GM12891 (cell line): ENCODE results near the gene CRHR2.

Experiments
- DNase-seq: peaks from one replicate; pipeline ENCODE4 v3.0.0; 2011; ENCODE audit warnings: low spot score; ENCODE audit not compliant: insufficient read length
- FAIRE-seq: peaks from 2 replicates; lab custom pipeline; 2011; peaks lifted over from hg19 to GRCh38; lab: Jason Lieb, UNC
- PAX5 ChIP-seq: IDR thresholded peaks from 2 replicates; pipeline ENCODE4 v1.6.1; 2011; ENCODE audit warnings: low read length, moderate library complexity, mild to moderate bottlenecking; ENCODE audit not compliant: insufficient read depth, severe bottlenecking
- POLR2A ChIP-seq: IDR thresholded peaks from 2 replicates; pipeline ENCODE4 v1.6.1; 2011; ENCODE audit warnings: low read depth, low read length, control low read depth
- POLR2AphosphoS5 ChIP-seq: IDR thresholded peaks from 2 replicates; pipeline ENCODE4 v1.6.1; 2011; ENCODE audit warnings: low read depth, low read length, control low read depth
- POU2F2 ChIP-seq: IDR thresholded peaks from 2 replicates; pipeline ENCODE4 v1.6.1; 2011; ENCODE audit warnings: low read depth, mild to moderate bottlenecking, control low read depth, low read length, moderate library complexity
- SPI1 ChIP-seq: IDR thresholded peaks from 2 replicates; pipeline ENCODE4 v1.6.1; 2011; ENCODE audit warnings: low read depth, low read length, control low read depth
- TAF1 ChIP-seq: IDR thresholded peaks from 2 replicates; pipeline ENCODE4 v1.6.1; 2011; ENCODE audit warnings: low read depth, low read length, control low read depth

CRHR2 gene

DNA sequence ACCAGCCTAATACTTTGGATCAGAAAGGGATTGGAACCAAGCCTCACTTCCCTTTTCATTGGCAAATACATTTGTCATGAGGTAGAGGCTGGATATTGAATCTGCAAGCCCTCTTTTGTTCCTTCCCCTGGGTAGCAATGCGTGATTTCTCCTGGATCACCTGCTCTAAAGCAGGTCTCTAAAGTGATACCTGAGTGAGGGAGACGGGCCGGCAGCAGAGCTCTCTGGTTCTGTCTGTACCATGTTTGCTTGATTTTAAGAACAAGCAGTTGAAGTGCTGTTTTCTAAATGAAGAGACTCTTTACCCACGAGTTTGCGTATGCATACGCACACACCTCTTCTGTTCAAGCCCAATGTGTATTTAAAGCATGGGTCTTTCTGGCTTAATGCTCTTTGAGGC, 46.5 kb downstream of the CRHR2 start:
- TF ChIP-seq TAF1 (no peak), POU2F2 (no peak), SPI1 (0 out of 2 replicates have a peak, but pooled peaks have one; percentile 7), POLR2A (0 out of 2 replicates have a peak, but pooled peaks have one; percentile 16), PAX5 (no peak), POLR2AphosphoS5 (peak; percentile 47; the same call in 1 of the 2 replicates)
- no peak for DNase-seq
- no peak for FAIRE-seq

DNA sequence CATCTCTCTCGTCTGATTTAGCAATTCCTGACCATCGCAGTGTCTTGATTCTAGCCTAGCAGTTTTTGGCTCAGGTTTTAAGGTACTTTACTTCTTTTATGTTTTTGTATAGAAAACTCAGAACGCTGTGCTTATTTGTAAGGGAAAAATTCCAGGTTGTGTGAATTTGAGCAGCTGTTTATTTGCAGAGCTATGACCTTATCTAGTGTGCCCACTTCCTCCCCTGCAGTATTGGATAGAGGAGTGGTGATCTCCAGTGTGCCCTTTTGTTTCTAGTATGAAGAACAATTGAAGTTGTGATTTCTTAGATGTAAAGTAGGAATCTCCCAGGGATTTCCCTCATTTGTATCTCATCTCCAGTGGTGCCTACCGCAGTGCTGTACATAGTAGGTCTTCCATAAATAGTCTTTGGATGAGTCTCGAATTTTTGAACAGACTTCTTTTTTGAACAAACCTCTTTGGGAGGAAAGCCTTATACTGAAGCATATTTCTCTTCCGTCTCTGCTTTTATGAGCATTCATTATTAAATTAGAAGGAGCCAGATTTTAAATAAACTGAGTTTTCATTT, 47.5 kb downstream of the CRHR2 start:
- DNase-seq (no peak), FAIRE-seq (no peak)
- TF ChIP-seq POU2F2 (no peak), TAF1 (no peak), SPI1 (peak; percentile 23; the same call in 1 of the 2 replicates), POLR2AphosphoS5 (no peak), POLR2A (no peak), PAX5 (no peak)

DNA sequence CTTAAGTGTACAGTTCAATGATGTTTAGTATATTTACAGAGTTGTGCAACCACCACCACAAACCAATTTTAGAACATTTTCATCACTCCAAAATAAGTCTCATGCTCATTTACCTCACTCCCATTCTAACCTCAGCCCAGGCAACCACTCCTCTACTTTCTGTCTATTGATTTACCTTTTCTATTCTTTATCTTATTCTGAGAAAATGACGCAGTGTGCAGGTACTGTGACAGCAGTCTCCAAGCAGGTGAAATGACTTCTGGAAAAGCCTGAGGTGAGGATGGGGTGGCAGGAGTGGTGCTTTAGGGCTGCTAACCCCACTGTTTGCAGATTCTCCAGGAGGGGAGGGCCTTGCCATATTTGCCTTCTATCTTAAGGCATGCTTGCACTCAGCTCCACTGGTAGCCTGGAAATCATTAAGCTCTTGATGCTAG, 48.0 kb downstream of the CRHR2 start:
- DNase-seq: no peak
- peak; percentile 9 for FAIRE-seq
- TF ChIP-seq PAX5 (no peak), SPI1 (no peak), TAF1 (no peak), POLR2A (no peak), POLR2AphosphoS5 (no peak)

DNA sequence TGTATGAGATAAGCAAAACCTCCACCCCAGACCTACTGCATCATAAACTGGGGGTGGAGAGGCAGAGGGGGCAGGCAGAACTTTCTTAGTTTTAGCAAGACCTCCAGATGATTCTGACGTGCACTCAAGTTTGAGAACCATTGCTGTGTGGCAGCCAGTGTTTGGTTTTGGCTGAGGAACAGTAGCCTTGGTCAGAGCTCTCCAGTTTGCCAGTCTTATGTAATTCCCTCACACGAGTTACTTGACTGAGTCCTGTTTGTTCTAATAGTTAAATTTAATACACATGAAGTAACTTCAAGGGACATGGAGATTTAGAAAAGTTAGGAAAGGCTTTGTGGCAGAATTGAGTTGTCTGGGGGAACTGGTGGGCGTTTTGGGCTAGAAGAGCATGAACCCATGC, 49.0 kb downstream of the CRHR2 start:
- TF ChIP-seq PAX5 (no peak), TAF1 (no peak), POU2F2 (no peak), POLR2AphosphoS5 (no peak)
- DNase-seq (no peak), FAIRE-seq (no peak)

DNA sequence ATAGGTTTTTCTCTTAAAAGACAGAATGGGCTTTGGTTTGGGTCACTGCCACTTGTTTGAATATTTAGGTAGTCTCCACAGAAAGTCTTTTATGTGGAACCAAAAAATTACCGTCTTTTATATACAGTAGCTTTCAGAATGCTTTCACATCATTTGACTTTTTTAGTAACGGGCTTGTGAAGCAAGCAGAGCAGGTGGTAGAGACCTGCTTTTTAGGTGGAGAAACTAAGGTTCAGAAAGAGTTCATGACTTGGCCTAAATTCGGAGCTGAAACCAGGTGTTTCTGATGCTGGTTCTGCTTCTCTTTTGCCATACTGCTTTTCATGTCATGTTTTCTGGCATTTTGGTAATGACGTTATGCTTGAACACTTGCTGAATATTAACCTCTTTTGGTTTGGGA, 51.3 kb downstream of the CRHR2 start:
- DNase-seq: no peak
- no peak for TF ChIP-seq POLR2A
- peak; percentile 5 for FAIRE-seq

DNA sequence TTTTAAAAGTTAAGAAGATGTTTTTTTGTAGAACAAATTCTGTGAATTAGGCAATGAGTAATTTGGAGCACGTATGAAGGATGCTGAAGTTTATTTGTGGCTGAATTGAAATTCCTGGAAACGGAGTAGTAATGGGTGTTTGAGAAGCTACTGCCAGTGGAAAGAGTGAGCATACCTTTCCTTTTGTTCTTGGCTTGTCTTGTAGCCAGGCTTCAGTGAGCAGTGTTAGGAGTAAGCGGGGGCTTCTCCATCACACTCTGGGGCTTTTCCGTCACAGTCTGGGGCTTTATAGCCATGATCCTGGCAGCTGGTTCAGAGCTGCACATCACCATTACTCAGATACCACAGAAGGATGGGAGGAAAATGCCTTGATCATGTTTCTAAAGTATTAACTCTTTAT, 55.2 kb downstream of the CRHR2 start:
- TF ChIP-seq POLR2AphosphoS5 (no peak), POLR2A (no peak), TAF1 (no peak), POU2F2 (no peak), SPI1 (no peak), PAX5 (no peak)
- FAIRE-seq (no peak), DNase-seq (no peak)

DNA sequence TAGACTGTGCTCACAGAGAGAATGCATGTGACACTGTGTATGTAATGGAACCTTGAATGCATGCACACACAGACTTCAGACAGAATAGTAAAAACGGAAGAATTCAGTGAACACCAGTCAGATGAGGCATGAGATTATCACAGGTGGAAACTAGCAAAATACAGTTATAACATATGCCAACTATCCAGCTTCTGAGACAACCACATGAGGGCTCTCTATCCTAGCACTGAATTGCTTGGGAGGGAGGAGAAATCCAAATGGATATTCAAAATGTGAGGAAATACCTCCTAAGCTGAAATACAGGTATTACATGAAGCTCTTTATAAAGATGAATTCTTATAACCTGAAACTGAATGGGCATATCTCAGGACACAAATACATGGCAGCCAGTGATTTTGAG, 57.0 kb downstream of the CRHR2 start:
- DNase-seq (no peak), FAIRE-seq (no peak)
- TF ChIP-seq SPI1: no peak
- no peak for TF ChIP-seq POU2F2
- no peak for TF ChIP-seq PAX5
- TF ChIP-seq TAF1: no peak
- no peak for TF ChIP-seq POLR2A
- no peak for TF ChIP-seq POLR2AphosphoS5

DNA sequence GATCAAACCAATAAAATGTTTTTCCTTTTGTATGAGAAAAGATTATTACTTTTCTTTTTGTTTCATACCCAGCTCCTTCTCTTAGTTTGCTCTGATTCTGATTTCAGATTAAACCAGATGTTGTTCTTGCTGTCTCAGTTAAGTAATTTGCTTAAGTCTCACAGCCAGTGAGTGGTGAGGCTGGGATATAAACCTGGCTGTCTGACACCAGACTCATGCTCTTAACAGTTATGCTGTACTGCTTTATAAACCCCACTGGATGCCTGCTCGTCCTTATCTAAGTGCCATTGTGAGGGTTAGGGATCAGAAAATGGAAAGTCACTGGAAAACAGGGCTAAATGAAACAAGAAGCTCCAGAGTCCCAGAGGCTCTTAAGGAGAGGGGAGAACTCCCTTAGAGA, 63.3 kb downstream of the CRHR2 start:
- DNase-seq (no peak), FAIRE-seq (no peak)
- TF ChIP-seq SPI1 (no peak), POLR2AphosphoS5 (no peak), POLR2A (no peak), POU2F2 (no peak), PAX5 (no peak), TAF1 (no peak)

DNA sequence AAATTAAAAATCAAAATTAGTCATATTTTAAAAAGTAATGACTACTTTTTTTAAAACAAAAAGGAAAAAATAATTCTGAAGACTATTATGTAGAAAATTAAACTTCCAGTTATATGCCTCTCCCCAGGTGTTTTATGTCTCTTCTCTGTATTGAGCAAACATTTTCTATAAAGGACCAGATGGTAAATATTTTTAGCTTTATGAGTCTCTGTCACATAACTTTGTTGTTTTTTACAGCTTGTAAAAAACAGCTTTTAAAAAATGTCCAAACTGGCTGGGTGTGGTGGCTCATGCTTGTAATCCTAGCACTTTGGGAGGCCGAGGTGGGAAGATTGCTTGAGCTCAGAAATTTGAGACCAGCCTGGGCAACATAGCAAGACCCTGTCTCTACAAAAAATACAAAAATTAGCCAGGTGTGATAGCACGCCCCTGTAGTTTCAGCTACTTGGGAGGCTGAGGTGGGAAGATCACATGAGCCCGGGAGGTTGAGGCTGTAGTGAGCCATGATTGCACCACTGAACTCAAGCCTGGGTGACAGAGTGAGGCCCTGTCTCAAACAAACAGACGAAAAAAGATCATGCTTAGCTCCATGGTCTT, 64.1 kb downstream of the CRHR2 start:
- DNase-seq: no peak
- peak; percentile 9 for FAIRE-seq
- TF ChIP-seq TAF1 (no peak), POLR2AphosphoS5 (no peak)

DNA sequence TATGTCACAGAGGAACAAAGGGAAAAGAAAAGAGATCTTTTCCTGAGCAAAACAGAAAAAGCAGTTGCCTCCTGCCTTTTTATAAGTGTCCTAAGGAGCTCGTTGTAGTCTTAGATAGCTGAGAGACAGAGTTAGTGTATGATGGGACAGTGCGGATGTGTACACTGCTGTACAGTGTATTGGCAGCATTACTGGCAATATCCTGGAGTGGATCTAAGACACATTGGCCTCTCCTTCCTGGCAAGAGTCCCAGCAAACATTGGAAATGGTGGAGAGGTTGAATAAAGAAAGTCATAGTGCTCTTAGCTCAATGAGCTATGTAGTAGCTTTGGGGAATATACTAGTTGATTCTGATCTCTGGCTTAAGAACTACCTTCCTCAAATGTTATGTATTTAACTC, 64.9 kb downstream of the CRHR2 start:
- DNase-seq (no peak), FAIRE-seq (no peak)
- no peak for TF ChIP-seq TAF1
- TF ChIP-seq POLR2A: no peak
- TF ChIP-seq SPI1: no peak
- TF ChIP-seq PAX5: no peak
- no peak for TF ChIP-seq POU2F2
- TF ChIP-seq POLR2AphosphoS5: no peak

DNA sequence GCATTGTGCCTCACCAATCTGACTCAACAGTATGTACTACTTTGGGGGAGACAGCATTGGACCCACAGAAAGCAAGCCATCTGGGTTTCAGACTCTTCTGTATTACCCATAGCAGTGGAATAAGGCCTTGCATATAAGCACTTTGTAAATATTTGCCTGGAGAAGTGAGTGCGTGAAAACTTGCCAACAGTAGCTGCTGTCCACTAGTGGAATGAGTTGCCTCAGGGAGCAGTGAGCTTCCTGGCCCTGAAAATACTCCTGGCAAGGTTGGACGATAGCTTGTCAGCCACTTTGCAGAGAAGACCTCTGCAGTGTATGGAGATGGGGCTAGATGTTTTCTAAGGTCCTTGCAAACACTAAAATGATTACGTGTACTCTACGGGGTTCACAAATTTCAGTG, 65.9 kb downstream of the CRHR2 start:
- TF ChIP-seq POLR2AphosphoS5: no peak
- TF ChIP-seq SPI1: no peak
- no peak for TF ChIP-seq POLR2A
- no peak for TF ChIP-seq POU2F2
- TF ChIP-seq TAF1: no peak
- no peak for TF ChIP-seq PAX5
- DNase-seq (no peak), FAIRE-seq (no peak)
